Measurements from ENCODE around the gene LSM6.

The LSM6 gene

DNA sequence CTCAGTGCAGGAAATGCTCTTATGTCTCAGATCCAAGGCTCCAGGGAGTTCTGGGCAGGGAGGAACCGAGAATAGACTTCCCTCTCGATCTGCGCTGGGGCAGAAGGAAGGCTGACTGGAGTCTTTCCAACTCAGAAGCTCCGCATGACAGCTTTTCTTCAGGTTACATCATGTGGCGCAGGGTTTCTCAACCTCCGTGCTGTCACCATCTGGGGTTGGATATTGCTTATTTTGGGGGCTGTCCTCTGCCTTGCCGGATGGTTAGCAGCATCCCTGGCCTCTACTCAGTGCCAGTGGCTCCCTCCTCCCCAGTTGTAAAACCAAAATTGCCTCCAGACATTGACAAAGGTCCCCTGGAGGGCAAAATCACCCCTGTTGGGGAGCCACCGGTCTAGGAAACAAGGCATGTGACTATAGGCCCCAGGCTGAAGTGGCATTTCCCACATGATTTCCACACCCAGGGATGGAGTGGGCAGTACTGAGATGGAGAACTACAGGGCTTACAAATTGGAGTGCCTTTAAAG, 60.2 kb downstream of the LSM6 start:
- Histone ChIP-seq H3K36me3 (ENCODE audit: control insufficient read depth, insufficient read depth, low read length) (no peaks in the 10 kb centered on the region), H3K9ac (ENCODE audit: low read length) (no peak overlapping the region), H3K4me1 (ENCODE audit: control insufficient read depth, insufficient read depth, low read length) (no peaks in the 10 kb centered on the region), H3K4me3 (ENCODE audit: low read length) (no peak overlapping the region), H3K27ac (ENCODE audit: low read depth, low read length) (no peak overlapping the region), H3K27me3 (ENCODE audit: control insufficient read depth, insufficient read depth, low read length) (no peaks in the 10 kb centered on the region)

DNA sequence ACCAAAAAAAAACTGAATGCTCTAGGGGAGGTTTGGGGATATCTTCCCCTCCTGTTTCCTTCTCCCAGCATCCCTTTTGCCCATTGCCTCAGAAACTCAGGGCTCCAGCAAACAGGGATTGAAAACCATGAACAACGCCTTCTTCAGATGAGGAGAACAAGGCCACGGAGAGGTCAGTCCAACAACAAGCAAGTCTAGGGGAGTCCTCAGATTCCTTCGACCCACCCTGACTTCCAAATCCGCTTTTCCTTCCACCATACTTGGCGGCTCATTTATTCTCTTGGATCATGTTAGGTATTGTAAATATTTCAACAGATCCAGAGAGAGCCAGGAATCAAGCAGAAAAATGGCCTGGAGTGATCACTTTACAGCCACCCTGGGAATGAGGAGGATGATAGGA, 60.7 kb downstream of the LSM6 start:
- Histone ChIP-seq H3K4me1 (ENCODE audit: control insufficient read depth, insufficient read depth, low read length) (no peaks in the 10 kb centered on the region), H3K9ac (ENCODE audit: low read length) (no peak overlapping the region), H3K27me3 (ENCODE audit: control insufficient read depth, insufficient read depth, low read length) (no peaks in the 10 kb centered on the region), H3K4me3 (ENCODE audit: low read length) (no peak overlapping the region), H3K36me3 (ENCODE audit: control insufficient read depth, insufficient read depth, low read length) (no peaks in the 10 kb centered on the region), H3K27ac (ENCODE audit: low read depth, low read length) (no peak overlapping the region)

DNA sequence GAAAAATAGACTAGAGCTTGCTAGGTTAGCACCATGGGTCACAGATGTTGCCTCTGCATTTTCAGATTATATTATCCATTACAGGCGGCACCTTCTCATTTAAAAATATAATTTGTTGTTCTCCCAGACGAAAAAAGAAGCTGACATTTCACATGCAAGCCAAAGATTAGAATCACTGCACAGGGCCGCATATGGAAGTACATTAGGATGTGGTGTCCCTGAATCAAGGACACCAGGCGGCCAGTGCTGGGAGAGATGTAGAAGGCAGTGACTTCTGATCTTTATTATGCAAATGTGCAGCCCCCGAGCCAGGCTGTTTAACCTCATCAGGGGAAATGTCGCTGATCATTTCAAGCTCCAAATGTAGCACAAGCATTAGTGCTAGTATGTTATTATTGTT, 61.6 kb downstream of the LSM6 start:
- Histone ChIP-seq H3K36me3 (ENCODE audit: control insufficient read depth, insufficient read depth, low read length) (no peaks in the 10 kb centered on the region), H3K4me3 (ENCODE audit: low read length) (no peak overlapping the region), H3K27ac (ENCODE audit: low read depth, low read length) (no peak overlapping the region), H3K27me3 (ENCODE audit: control insufficient read depth, insufficient read depth, low read length) (no peaks in the 10 kb centered on the region), H3K4me1 (ENCODE audit: control insufficient read depth, insufficient read depth, low read length) (peaks cover 6% of the 10 kb centered on the region), H3K9ac (ENCODE audit: low read length) (no peak overlapping the region)

DNA sequence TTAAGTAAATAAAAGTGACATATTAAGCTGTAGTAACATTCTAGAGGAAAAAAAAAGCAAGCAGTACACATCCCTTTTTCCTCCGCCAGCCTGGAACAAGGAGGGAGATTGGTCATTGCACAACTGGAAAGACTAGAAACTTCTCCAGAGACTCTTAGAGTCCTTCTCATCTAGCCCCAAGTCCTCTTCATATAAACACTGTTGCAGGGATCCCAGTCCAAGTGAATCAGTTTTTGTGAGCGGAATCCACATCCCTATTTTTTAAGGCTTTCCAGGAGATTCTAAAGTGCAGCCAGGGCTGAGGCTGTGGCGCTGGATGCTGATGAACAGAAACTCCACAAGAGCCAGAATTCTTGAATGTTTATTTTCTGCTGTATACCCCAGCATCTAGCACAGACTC, 62.6 kb downstream of the LSM6 start:
- H3K9ac ChIP-seq (ENCODE audit: low read length): no peak overlapping the region
- no peak overlapping the region for H3K27ac ChIP-seq (ENCODE audit: low read depth, low read length)
- peaks cover 13% of the 10 kb centered on the region for H3K4me1 ChIP-seq (ENCODE audit: control insufficient read depth, insufficient read depth, low read length)
- no peaks in the 10 kb centered on the region for H3K36me3 ChIP-seq (ENCODE audit: control insufficient read depth, insufficient read depth, low read length)
- H3K4me3 ChIP-seq (ENCODE audit: low read length): no peak overlapping the region
- H3K27me3 ChIP-seq (ENCODE audit: control insufficient read depth, insufficient read depth, low read length): no peaks in the 10 kb centered on the region
